ENCODE results near the gene GABRG3.

Gene GABRG3

DNA sequence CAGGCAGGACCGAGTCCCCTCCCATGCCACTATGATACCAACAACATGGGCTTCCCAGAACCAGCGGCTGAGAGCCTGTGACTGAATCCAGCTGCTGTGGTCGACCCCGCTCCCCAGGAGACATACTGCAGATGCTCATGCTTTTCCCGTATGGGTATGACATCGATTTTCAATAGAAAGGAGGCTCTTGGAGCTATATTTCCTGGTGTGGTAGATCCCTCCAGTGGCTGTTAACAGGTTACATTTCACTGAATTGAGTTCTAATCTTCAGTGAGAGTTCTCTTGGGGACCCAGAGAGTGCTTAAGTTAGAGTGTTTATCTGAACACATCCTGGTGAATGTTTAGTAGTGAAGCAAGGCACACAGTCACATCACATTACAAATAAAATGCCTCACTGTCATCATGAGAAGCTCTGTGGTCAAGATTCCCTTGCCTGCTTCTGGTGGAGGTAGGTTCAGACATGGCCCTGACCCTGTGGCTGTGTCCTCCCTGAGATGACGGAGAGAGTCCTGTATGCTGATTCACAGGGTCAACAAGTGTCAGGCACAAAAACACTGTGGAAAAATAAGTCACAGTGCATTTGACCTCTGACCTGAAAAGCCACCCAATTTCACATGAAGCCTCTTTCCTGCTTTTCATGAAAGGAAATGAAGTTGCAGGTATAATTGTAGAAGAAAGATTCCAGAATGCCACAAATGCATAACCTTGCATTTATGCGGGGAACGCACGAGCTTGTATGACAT, 110.9 kb downstream of the GABRG3 start:
- TF ChIP-seq, protein P1, sequence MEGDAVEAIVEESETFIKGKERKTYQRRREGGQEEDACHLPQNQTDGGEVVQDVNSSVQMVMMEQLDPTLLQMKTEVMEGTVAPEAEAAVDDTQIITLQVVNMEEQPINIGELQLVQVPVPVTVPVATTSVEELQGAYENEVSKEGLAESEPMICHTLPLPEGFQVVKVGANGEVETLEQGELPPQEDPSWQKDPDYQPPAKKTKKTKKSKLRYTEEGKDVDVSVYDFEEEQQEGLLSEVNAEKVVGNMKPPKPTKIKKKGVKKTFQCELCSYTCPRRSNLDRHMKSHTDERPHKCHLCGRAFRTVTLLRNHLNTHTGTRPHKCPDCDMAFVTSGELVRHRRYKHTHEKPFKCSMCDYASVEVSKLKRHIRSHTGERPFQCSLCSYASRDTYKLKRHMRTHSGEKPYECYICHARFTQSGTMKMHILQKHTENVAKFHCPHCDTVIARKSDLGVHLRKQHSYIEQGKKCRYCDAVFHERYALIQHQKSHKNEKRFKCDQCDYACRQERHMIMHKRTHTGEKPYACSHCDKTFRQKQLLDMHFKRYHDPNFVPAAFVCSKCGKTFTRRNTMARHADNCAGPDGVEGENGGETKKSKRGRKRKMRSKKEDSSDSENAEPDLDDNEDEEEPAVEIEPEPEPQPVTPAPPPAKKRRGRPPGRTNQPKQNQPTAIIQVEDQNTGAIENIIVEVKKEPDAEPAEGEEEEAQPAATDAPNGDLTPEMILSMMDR (IDR thresholded peaks at IDR 0.05; ENCODE audit: extremely low read depth, insufficient read depth, missing control alignments) = no peak
- in situ Hi-C loops (cut with MboI; ENCODE audit: low pct_unique_long_range_greater_than_20kb, low sequenced_read_pairs, unreplicated experiment) = no loop called here
- DNase-seq (ENCODE audit: low spot score) = no peak

DNA sequence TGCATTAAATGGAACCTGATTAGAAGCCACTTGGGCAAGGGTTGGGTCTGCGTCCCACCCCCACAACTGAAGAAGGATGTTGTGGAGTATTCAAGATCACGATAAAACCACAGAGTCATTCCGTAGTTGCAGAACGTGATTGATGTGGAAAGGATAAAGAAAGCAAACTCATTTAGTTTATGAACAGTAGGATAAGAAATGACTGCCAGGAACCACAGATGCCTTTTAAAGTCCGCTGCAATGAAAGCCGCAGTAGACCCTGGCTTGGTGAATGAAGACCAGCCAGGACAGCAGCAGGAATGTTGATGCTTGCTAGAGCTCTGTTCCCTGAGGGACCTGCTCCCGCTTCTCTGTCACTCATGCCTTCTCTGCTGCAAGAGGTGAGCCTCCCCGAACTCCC, 111.5 kb downstream of the GABRG3 start:
- TF ChIP-seq, protein P1 (IDR thresholded peaks at IDR 0.05; ENCODE audit: extremely low read depth, insufficient read depth, missing control alignments) = no peak
- in situ Hi-C loops (cut with MboI; ENCODE audit: low pct_unique_long_range_greater_than_20kb, low sequenced_read_pairs, unreplicated experiment) = no loop called here
- no peak for DNase-seq (ENCODE audit: low spot score)

DNA sequence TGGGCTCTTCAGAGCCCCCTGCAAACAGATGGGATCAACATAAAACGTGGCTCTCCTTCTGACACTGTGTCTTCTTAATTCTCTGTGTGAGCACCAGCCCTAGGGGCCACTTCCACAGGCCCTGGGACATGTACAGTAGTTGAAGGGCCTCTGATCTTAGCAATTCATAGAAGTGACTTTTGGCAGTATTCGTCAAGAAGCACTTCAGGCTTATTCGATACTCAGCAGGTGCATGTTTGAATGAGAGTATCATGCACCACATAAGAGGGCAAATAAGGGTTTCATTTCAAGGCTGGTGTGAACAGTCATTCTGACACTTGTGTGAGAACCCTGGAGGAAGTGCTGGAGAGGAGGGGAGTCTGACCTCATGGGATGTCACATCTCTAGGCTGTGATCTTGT, 113.9 kb downstream of the GABRG3 start:
- TF ChIP-seq, protein P1 (IDR thresholded peaks at IDR 0.05; ENCODE audit: extremely low read depth, insufficient read depth, missing control alignments) = no peak
- DNase-seq (ENCODE audit: low spot score) = no peak
- in situ Hi-C loops (cut with MboI; ENCODE audit: low pct_unique_long_range_greater_than_20kb, low sequenced_read_pairs, unreplicated experiment) = no loop called here

DNA sequence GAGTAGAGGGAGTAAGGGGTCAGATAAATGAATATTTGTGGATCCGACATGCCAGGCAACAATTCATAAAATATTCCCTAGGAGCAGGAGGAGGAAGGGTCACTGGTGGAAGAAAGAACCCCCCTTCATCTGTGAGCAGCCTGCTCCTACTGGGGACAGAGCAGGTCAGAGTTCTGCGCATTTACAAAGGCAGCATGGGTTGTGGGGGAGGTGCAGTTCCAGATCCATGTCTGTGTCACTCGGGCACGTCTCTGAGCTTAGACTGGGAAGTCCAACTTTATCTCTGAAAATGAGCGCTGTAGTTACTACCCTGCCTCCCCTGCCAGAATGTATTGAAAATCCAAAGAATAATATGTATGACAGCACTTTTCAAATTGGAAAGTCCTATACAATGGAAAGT, 115.2 kb downstream of the GABRG3 start:
- TF ChIP-seq, protein P1 (IDR thresholded peaks at IDR 0.05; ENCODE audit: extremely low read depth, insufficient read depth, missing control alignments) = no peak
- in situ Hi-C loops (cut with MboI; ENCODE audit: low pct_unique_long_range_greater_than_20kb, low sequenced_read_pairs, unreplicated experiment) = no loop called here
- DNase-seq (ENCODE audit: low spot score) = no peak

DNA sequence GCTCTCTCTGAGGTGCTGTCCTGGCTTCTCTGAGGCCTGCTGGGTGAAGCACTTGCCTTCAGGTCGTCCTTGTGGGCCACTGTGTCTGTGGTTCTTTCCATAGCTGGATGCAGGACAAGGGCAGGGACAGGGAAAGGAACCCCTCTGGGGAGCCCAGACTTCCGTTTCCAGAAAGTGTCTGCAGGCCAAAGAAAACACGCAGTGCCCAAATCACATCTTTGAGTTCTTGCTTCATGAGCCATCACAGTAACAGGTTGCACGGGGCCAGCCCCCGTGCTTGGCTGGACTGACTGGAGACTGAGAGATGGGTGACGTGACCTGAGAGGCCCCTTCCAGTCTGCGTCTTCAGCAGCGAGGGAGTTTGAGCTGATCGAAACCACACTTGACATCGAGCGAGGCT, 115.8 kb downstream of the GABRG3 start:
- DNase-seq (ENCODE audit: low spot score) = no peak
- TF ChIP-seq, protein P1 (IDR thresholded peaks at IDR 0.05; ENCODE audit: extremely low read depth, insufficient read depth, missing control alignments) = no peak
- in situ Hi-C loops (cut with MboI; ENCODE audit: low pct_unique_long_range_greater_than_20kb, low sequenced_read_pairs, unreplicated experiment) = no loop called here

DNA sequence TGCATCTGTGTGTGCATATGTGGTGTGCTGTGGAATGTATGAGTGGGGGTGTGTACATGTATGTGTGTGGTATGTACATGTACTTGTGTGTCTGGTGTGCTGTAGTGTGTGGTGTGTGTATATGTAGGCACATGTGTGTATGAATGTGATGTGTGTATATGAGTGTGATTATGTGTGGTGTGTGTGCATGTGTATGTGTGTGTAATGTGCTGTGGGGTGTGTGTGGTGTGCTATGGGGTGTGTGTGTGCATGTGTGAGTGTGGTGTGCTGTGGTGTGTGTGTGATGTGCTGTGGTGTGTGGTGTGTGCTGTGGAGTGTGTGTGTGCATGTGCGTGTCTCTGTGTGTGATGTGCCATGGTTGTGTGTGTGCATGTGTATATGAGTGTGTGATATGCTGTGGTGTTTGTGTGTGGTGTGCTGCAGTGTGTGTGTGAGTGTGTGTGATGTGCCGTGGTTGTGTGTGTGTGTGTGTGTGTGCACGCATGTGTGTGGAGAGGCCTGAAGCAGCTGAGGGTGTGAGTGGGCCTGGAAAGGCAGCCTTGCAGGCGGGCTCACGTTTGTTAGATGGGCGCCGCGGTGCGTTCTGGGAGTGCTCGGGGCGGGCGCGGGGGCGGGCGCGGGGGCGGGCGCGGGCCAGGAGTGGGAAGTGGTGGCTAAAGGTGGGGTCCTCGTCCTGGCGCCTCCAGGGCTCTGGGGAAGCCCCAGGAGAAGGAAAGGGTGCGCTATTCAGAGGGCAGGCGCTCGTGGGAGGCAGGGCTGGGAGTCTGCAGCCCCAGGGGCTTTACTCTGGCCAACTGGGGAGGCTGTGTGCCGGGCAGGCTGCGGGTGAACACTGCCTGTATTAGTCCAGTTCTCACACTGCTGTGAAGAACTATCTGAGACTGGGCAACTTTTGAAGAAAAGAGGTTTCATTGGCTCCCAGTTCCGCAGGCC, 116.9 kb downstream of the GABRG3 start:
- DNase-seq (ENCODE audit: low spot score) = no peak
- in situ Hi-C loops (cut with MboI; ENCODE audit: low pct_unique_long_range_greater_than_20kb, low sequenced_read_pairs, unreplicated experiment) = no loop called here
- TF ChIP-seq, protein P1 (IDR thresholded peaks at IDR 0.05; ENCODE audit: extremely low read depth, insufficient read depth, missing control alignments) = no peak
